HG03378 (cell line): ENCODE data around the gene GABBR1.
A peak's percentile ranks its signal among the peaks of the same experiment; 100 is the strongest.

Source experiments
- ATAC-seq: cut with Tn5 transposase; IDR thresholded peaks from one replicate; pipeline ENCODE4 v1.9.1; 2021; ENCODE audit warnings: mild to moderate bottlenecking, moderate library complexity; ENCODE audit not compliant: unreplicated experiment

GABBR1 gene

GRCh38 chr6:29655658-29656057 is 22.7 kb upstream of the GABBR1 start:
- ATAC-seq: no peak

DNA sequence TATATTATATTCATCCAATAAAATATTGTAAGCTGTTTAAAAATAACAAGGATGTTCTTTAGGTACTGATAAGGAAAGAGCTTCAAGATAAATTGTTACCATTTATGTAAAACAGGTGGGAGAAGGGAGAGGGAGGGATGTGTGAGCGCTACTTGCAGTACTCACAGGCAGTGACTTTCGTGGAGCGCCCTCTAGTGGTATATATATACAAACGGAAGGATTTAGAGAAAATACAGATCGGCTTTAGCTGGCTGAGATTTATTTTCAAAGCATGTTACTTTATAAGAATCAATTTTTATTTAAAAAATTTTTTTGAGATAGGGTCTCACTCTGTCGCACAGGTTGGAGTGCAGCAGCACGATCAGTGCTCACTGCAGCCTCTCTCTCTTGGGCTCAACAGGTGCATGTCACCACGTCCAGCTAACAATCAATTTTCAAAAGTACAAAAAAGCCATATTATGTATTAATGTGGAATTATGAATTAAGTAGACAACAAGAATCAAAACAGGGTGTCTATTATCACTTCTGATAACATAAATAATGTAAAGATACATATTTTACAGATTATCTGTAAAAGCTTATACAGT is 20.6 kb upstream of the GABBR1 start:
- no peak for ATAC-seq

DNA sequence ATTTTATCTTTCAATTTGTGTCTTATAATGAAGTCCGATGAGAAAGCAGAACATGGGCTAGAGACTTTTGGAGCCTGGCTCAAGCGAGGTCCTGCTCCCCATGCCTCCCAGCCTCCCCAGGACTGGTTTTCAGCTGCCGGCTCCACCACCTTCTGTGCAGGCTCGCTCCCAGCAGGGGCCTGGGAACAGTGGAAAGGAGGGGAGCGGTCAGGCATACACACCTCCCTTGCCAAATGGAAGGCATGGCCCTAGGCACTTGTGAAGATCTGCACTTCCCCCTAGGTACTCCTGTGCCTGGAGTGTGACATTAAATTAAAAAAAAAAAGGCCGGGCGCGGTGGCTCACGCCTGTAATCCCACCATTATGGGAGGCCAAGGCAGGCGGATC is 19.2 kb upstream of the GABBR1 start:
- no peak for ATAC-seq

DNA sequence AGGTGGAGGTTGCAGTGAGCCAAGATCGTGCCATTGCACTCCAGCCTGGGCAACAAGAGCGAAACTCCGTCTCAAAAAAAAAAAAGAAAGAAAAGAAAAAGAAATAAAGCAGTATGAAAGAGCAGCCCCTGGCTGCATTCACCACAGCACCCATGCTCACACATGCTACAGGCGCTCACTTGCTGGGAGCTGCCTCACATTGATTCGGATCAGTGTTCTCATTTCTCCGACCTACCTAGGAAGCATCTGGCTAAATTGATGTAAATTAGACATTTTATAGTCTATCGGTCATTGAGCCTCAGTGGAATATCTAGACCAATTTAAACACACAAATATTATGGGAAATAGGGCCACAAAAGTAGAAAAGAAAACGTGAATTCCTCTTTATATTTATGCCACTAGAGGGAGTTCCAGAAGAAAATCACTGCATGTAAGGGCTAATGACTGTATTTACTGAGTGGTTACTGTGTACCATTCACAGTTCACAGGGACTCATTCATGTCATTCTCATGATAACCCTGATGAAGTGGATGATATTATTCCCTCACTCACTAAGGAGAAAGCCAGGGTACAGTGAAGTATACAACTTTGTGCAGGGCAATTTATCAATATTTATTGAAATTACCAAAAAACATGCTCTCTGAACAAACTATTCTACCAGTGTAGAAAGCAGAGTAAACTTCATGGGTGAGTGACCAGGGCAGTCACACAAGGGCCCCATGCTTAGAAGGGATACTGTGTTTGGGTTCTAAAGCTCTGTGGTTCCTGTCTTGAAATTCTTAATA is 18.6 kb upstream of the GABBR1 start:
- ATAC-seq: no peak

DNA sequence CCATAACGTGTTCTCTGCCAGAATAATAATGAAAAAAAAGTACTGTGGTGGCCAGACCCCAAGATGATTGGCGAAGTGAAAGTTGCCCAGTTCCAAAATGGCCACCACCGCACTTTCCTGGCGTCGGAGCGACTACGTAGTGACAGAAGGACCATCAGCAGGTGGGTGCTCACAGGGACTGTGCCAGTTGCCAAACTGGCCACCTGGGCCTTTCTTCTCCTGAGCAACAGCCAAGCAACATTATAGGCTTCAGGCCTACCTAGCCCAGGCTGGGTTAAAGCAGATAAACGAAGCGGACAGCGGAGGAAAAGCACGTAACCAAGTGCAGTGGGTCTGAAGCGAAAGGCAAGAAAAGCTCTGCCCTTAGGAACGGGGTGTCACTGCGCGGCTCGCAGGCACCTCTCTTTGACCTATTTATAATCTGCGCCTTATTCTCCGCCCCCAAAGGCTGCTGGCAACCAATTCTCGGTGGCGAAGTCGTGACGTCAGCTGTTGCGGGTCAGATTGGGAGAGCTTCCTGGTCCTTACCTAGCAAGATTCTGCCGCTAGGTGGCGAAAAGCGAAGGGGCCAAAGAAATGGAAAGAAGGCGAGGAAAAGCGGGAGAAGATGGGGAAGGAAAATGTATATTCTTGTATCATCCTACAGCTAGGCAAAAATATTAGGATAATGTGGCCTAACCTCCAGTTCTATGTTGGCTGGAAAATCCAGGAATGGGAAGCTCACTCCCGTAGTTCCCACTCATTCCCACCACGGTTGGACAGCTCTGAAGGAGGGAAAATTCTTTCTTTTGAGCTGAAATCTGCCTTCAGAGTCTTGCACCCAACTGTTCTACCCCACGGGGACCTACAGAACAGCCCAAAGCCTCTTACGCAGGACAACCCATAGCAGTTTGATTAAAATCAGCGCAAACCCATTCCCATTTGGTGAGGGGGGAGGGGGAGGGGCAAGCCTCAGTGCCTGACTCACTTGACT is 17.0 kb upstream of the GABBR1 start:
- ATAC-seq: peak; percentile 95

- no peak for ATAC-seq
Observed at GRCh38 chr6:29647927-29648642, 15.1 kb upstream of the GABBR1 start.

DNA sequence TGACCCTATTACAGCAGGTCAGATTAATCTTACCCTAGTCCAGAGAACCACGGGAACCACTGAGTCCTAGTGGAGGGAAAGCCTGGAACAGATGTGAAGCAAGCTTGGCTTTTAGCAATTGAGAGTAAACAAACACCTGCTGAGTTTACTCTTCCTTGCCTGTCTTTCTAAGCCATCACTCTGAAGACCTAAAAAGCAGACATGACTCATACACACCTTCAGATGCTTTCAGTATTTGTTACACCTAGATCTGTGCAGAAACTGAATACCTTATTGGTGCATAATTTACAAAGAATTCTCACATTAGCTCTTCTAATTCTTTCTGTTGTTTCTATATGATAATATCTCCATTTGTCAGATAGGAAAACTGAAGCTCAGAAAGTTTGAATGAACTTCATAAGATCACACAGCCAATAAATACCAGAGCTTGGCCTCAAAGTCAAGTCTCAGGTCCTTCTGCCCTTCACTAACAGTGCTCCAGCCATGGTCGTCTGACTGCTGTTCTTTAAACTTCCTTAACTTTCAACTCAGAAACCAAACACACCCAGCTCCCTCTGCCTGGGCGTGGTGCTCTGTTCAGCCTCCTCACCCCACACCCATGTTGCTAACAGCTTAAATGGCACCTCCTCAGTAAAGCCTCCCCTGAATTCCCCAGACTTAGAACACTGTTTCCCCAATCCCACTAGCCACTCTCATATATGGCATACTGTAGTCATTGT is 8.6 kb upstream of the GABBR1 start:
- no peak for ATAC-seq

DNA sequence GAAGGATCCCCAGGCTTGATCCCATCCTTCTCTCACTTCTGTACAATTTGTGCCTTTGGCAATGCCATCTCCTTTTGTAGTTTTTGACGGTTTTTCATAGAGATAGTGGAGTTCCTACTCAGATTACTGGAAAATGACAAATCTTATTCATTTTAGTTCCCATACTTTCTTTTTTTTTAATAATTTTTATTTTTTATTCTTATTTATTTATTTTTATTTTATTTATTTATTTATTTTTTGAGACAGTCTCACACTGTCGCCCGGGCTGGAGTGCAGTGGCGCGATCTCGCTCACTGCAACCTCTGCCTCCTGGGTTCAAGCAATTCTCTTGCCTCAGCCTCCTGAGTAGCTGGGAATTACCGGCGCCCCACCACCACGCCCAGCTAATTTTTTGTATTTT is 4.3 kb upstream of the GABBR1 start:
- ATAC-seq: no peak

- no peak for ATAC-seq
Observed at GRCh38 chr6:29633534-29633905, 537 bp upstream of the GABBR1 start.

- ATAC-seq: no peak
Observed at GRCh38 chr6:29631860-29632731, 887 bp downstream of the GABBR1 start.

- no peak for ATAC-seq
Observed at GRCh38 chr6:29631209-29631810, 1.7 kb downstream of the GABBR1 start.

GRCh38 chr6:29630315-29630714 is 2.7 kb downstream of the GABBR1 start:
- no peak for ATAC-seq

DNA sequence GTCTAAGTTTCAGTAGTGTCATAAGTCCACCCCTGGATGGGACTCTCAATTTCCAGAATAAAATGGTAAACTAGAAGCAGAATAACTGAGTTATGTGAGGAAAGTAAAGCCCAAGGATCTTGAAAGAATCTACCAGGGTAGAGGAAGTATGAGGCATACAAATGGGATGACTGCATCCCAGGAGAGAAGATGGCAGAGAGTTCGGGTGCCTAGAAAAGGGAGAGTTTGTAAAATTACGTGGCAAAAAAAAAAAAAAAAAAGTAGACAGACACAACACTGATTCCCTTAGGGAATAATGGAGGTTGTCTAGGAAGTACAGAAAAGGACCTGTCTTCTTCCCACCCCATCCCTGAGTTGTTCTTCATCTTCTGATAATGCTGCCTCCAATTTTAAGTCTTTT is 3.4 kb downstream of the GABBR1 start:
- no peak for ATAC-seq

- no peak for ATAC-seq
Observed at GRCh38 chr6:29628419-29629281, 4.3 kb downstream of the GABBR1 start.

DNA sequence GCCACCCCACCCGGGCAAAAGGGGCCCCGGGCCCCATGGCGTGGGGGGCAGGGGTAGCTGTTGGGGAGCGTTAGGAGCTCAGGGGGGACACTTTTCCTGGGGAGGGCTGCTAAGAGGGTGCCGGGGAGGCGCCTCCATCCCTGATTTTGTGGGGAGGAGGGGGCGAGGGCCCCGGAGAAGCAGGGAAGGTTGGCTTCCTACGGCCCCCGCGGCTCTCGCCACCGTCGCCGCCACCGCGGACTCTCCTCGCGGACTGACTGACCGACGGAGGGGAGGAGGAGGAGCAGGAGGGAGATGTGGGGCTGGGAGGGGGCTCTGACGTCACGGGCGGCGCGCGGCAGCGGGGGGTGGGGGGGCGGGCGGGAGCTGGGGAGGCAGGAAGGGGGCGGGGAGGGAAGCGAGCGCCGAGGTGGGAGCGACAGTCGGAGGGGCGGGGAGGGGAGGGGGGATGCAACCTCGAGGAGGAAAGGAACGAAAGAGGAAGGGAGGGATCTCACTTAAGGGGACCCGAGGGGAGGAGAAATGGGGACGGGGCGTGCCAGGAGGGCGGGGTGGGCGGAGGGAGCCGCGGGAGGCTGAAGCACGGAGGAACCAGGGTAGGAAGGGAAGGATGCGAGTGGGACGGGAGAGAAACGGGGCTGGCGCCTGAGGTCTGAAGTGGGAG is 5.1 kb downstream of the GABBR1 start:
- no peak for ATAC-seq

- no peak for ATAC-seq
Observed at GRCh38 chr6:29626948-29627754, 5.8 kb downstream of the GABBR1 start.
